ENCODE results near the gene PGBD5.

PGBD5 gene

DNA sequence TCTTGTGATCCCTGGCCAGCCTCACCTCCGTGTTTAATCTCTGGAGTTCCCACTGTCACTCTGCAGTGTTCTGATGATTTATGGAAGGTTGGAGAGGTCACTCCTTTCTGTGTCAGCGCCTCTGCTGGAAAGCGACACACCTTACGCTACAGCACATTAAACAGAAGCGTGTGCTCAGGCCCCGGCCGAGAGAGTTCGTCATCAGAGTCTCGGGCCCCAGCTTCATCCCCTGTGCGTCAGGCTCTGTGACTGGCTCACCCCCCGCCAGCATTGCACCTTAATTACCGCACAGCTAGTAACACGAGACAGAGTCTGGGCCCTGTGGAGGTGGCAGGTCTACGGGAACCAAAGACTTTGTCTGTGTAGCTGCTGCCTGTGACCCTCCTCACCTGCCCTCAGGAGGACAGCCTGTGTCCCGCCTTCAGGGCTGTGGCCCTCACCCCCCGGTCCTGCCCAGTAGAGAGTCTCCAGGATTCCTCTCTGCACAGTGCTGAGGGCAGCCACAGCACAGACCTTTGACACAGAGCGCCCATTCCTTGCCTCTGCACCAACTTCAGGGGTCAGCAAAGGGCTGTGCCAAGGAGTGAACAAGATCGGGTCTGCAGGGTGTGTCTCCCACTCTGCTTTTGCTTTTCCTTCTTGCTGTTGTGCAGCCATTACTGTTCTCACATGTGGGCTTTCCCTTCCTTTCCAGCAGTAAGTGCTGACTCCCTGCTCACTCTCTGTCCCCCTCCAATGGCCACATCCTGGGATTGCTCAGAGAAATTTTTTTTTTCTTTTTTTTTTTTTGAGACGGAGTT lies 157.6 kb downstream of the PGBD5 start:
- DNase-seq (ENCODE audit: insufficient read length, low spot score), result no peak
- FAIRE-seq, result peak; percentile 72

DNA sequence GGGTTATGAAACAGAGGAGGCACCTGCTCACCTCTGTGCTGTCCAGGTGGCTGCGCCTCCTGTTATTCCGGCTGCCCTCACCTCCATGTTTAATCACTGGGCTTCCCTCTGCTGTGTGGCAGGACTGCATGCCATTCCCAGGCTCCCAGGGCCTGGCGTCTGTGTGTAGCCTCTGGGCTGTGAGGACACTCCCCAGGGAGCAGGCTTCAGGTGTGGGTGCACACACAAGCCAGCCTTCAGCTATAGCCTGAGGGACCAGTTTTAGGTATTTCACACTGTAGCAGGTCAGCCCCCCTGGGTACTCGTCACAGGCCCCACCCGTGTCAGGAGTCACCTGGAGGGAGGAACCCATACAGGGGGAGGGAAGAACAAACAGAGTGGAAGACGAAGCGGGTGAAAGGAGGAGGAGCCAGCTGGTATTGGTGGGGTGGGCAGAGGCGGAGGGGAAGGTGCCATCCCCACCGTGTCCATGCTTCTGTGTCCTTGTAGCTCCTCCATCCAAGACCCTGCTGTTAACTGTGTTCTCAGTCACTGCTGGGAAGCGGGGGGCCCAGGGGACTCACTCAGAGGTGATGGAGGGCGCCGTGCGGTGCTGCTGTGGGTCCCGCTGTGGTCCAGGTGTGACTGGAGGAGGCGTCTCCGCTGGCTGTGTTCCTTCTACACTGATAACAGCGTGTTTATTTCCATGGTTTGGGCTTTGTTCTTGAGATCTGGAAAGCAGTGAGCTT lies 158.6 kb downstream of the PGBD5 start:
- FAIRE-seq (no peak), DNase-seq (ENCODE audit: insufficient read length, low spot score) (no peak)

DNA sequence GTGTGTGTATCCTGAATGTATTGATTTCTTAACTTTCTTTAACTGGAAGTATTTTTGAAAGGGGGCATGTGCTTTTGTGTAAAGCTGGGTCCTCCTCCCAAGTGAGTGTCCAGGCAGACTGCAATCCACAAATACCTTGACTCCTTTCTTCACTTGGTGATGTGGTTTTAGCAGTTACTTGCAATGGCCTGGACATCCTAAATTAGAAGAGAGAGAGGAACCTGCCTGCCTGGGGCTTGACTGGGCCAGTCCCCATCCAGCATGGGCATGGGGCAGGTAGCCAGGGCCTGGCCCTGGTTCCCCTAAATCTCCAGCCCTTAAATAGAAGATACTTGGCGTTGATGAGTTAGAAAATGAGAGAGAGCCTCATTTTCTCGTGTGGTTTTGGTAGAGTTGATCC lies 159.7 kb downstream of the PGBD5 start:
- FAIRE-seq (no peak), DNase-seq (ENCODE audit: insufficient read length, low spot score) (no peak)

DNA sequence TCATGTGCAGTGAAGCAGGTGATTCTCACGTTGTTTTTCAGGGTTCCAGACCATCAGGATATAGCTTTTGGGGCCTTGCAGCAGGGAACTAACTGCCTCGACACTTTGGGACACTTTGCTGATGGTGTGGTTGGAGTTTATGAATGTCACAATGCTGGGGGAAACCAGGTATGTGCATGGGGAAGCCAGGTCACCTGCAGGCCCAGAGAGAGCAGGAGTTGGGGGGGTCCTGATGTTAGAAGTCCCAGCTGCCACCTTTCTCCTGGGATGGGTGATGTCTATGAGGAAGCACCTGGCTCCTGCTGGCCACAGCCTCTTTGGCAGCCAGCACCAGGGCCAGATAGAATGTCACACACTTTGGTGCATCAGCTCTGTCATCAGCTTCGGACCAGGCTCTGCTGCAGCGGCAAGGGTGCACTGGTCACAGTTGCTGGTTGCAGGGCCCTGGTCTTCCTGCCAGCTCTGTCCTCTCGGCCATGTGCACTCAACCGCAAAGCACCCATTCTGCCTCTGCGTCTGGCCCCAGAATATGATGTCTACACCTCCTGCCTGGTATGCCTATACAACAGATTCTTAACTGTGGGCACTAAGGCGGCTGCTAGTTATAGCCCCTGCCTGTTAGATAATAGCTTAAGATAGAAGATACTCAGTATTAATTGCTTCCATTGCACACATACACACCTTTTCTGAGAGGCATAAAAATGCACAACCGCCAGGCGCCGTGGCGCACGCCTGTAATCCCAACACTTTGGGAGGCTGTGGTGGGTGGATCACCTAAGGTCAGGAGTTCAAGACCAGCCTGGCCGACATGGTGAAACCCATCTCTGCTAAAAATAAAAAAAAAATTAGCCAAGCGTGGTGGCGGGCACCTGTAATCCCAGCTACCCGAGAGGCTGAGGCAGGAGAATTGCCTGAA lies 160.7 kb downstream of the PGBD5 start:
- no peak for DNase-seq (ENCODE audit: insufficient read length, low spot score)
- no peak for FAIRE-seq

All from GM19239 (cell line).